NCI-H460 (cell line): ENCODE measurements around the gene CNOT6L. TPM values are rescaled to one million over a fixed set of nuclear protein-coding genes. Genes with fewer than 3 reads are reported as not detected.
"Not testable (repeated sequence)": the region's sequence is repeated elsewhere in the genome, so short reads cannot be mapped to it uniquely, and the experiment has no call there.

Experiments
- DNase-seq: peaks from one replicate; pipeline ENCODE4 v3.0.0-alpha.2; 2016; ENCODE audit warnings: low read depth; ENCODE audit errors: extremely low read depth
- total RNA-seq: library from RNA; depleted of rRNA; stranded (reverse); fragments of >200 nt; shearing (Covaris generic); gene quantifications from 2 replicates; pipeline ENCODE4 v1.2.3, GENCODE V29; 2014

CNOT6L gene
- total RNA-seq, 1 experiment from 2014 or later = 14.3 TPM

DNA sequence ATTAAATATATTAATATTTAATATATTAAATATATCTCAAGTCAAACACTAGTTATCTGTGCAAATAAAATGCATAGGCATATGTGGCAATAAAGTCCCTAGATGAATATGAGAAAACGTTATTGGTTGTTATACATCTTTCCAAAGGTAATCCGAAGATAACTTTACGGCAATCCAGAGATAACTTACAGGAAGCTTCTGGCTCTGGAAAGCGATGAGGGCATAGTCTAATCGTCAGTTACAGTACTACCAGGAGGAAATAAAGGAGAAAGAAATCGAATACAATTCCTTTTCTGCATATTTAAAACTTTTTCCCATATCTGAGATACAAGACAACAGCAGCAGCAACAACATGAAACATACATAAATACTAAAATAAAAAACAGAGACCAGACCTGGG, 35.3 kb downstream of the CNOT6L start:
- DNase-seq = no peak

GRCh38 chr4:77782102-77782835, 36.9 kb downstream of the CNOT6L start:
- DNase-seq = no peak

DNA sequence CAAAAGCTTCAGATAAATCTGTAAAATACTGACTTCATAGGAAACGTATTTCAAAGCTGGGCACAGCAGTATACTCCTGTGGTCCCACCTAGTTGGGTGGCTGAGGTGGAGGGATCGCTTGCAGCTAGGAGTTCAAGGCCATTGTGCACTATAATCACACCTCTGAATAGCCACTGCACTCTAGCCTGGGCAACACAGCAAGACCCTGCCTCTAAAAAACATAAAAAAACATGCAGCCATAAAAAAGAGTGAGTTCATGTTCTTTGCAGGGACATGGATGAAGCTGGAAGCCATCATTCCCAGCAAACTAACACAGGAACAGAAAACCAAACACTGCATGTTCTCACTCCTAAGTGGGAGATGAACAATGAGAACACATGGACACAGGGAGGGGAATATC, 38.4 kb downstream of the CNOT6L start:
- not testable (repeated sequence) for DNase-seq

- no peak for DNase-seq
Observed at GRCh38 chr4:77777135-77777807, 41.9 kb downstream of the CNOT6L start.

- no peak for DNase-seq
Observed at GRCh38 chr4:77776182-77777134, 42.7 kb downstream of the CNOT6L start.

GRCh38 chr4:77773101-77773500, 46.1 kb downstream of the CNOT6L start:
- DNase-seq = no peak

DNA sequence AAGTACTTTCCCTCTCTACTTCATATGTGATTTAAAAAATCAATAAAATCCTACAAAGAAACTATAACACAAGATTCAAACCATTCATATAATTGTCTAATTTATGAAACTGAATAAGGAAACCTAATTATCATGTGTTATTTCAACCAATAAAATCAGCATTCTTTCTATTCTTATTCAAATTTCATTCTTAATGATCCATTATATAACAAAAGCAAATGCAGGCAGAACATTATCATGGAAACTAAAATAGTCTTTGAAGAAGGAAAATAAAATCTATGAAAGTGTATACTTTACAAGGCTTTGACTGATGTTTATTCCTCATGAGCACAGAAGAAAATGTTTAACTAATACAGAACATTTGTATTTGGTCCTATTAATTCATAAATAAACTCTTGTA, 47.6 kb downstream of the CNOT6L start:
- DNase-seq = no peak

DNA sequence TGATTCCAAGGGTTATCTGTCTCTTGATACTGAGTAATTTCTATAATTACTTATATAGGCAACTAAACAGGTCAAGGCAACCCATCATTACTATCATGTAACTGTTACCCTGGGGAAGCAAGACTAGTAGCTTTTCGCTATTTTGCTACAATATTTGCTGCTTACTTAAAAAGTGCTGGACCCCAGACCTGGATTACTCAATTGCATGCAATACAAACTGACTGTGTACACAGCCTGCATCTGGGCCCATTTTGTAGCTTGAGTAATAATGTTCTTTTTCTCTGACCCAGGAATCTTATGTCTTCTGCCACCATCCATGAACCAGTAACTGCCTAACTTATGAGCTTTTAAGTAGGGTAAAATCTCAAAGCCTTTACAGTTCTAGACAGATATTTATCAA, 53.4 kb downstream of the CNOT6L start:
- DNase-seq = no peak

GRCh38 chr4:77762531-77762930, 56.6 kb downstream of the CNOT6L start:
- DNase-seq = no peak

DNA sequence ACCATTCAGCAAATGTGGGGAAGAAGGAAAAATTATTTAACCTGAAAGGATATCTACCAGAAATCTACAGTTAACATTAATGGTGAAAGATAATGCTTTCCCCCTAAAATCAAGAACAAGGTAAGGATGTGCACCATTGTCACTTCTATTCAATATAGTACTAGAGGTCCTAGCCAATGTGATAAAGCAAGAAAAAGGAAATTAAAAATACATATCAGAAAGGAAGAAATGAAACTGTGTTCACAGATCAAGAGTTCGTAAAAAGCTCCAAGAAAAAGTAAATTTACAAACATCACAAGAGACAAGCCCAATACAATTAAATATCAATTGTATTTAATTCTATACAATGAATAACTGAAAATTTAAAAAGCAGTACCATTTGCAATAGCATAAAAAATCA, 57.6 kb downstream of the CNOT6L start:
- DNase-seq = no peak

DNA sequence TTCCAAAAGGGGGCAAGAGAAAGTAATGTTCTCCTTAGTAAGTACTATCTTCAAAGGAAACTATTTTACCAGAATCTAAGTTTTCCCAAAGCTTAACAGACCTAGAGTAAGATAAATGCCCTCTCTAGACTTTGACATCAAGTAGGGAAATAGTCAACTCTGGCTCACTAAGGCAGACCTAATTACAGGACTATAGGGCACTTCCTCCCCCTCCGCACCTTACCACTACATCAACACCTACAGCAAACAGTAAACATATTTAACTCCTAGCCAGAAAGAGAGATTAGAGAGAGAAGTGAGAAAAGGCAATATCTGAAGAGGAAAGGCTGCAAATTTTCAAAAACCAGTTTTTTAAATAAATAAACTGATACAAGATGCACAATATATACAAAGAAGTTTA, 60.4 kb downstream of the CNOT6L start:
- DNase-seq = no peak

GRCh38 chr4:77751764-77752163, 67.4 kb downstream of the CNOT6L start:
- no peak for DNase-seq

GRCh38 chr4:77745792-77746191, 73.4 kb downstream of the CNOT6L start:
- no peak for DNase-seq

DNA sequence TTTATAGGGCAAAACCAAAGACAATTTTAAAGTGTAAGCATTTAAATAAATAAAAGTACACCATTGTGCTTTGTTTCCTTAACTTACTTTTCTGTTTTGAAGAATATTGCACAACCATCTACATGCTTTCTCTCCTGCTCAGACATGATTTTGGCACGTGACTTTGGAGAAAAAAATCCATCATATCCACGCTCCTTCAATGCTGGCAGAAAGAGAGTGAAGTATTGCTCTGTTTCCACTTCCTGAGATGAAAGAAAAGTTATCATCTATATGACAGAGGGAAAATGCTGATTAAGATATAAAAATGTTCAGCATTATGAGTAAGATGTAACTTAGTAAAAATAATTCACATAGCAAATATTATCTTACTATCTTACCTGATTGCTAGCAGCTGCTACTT, 77.1 kb downstream of the CNOT6L start:
- no peak for DNase-seq

DNA sequence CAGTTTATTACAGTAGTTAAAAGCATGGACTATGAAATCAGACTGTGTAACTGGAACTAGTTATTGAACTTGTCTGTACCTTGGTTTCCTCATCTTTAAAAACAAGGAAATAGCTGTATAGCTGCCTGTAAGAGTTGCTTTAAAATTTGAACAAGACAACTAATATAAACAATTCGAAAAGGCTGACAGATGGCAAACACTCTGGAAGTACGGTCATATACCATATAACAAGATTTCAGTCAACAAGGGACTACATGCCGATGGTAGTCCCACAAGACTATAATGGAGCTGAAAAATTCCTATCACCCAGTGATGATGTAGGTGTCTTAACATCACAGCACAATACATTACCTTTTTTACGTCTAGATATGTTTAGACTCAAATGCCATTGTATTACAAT, 78.7 kb downstream of the CNOT6L start:
- DNase-seq = no peak

- peak; percentile 7 for DNase-seq
Observed at GRCh38 chr4:77734928-77735327, 84.2 kb downstream of the CNOT6L start.

- DNase-seq = no peak
Observed at GRCh38 chr4:77731656-77732055, 87.5 kb downstream of the CNOT6L start.

- DNase-seq = no peak
Observed at GRCh38 chr4:77728420-77728819, 90.7 kb downstream of the CNOT6L start.

- DNase-seq = no peak
Observed at GRCh38 chr4:77721073-77721472, 98.1 kb downstream of the CNOT6L start.

DNA sequence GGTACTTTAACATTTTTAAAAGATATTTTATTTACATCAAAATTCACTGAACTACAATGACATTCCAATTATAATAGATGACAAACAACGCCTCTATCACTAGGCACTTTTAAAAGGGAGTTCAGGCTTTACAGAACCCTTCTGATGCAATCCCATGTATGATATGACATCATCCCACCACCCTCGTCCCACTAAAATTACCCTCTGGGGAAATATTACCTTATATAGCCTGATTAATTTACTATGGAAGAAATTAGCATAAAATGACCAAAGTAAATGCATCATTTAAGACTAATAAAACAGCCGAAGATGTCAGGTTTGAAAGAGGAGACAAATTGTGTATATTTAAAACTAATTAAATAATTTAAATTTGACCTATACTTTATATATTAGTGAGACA, 100.7 kb downstream of the CNOT6L start:
- DNase-seq = not testable (repeated sequence)
